Brain microvascular endothelial cell (primary cell): ENCODE results near the gene THBS3.

ENCODE experiments used
- DNase-seq: peaks from one replicate; pipeline ENCODE4 v3.0.0-alpha.2; 2020
- H3K27ac ChIP-seq: fragments of 250-450 bp; sonication (Bioruptor Pico); 2 replicates; pipeline ENCODE4 v1.5.1; 2020; ENCODE audit warnings: mild to moderate bottlenecking, moderate library complexity
- H3K27me3 ChIP-seq: fragments of 250-450 bp; sonication (Bioruptor Pico); replicated peaks from 2 replicates; pipeline ENCODE4 v1.5.1; 2020; ENCODE audit warnings: mild to moderate bottlenecking
- H3K36me3 ChIP-seq: fragments of 250-450 bp; sonication (Bioruptor Pico); replicated peaks from 2 replicates; pipeline ENCODE4 v1.5.1; 2020; ENCODE audit warnings: mild to moderate bottlenecking
- H3K4me3 ChIP-seq: 2 replicates; pipeline ENCODE4 v1.5.1; 2011; ENCODE audit warnings: low read depth, mild to moderate bottlenecking, control low read depth, low read length, moderate library complexity
- in situ Hi-C: cut with HindIII; loops from 2 replicates; pipeline ENCODE4 v1.10.0; 2017; ENCODE audit warnings: low sequenced_read_pairs, low pct_ligation_motif_present
- TF ChIP-seq, protein P1 (sequence below): IDR thresholded peaks from 2 replicates; pipeline ENCODE4 v1.5.1; 2011; ENCODE audit warnings: low read depth, mild to moderate bottlenecking, moderate library complexity, low read length, control low read depth, inconsistent platforms; ENCODE audit errors: missing control alignments

THBS3 gene

DNA sequence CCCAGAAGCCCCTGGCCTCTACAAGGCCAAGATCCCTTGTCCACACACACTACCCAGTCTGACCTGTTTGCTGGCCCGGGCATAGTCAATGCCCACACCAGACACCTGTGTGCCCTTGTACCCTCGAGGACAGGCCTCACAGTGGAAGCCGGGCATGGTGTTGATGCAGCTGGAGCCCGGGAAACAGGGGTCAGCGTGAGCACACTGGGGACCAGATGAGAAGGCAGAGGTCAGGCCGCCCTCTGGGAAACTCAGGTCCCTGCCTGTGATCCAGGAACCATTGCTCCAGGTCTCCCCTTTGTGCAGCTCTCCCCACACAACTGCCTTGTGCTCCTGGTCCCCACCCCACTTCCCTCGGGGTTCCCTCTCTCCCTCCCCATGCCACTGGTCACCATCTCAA is 5.5 kb downstream of the THBS3 start:
- Histone ChIP-seq H3K36me3 (peaks cover 7% of the 10 kb centered on the region), H3K27ac (no peak overlapping the region), H3K4me3 (no peak overlapping the region), H3K27me3 (no peaks in the 10 kb centered on the region)
- in situ Hi-C loops, result no loop called here
- DNase-seq, result no peak
- TF ChIP-seq, protein P1, sequence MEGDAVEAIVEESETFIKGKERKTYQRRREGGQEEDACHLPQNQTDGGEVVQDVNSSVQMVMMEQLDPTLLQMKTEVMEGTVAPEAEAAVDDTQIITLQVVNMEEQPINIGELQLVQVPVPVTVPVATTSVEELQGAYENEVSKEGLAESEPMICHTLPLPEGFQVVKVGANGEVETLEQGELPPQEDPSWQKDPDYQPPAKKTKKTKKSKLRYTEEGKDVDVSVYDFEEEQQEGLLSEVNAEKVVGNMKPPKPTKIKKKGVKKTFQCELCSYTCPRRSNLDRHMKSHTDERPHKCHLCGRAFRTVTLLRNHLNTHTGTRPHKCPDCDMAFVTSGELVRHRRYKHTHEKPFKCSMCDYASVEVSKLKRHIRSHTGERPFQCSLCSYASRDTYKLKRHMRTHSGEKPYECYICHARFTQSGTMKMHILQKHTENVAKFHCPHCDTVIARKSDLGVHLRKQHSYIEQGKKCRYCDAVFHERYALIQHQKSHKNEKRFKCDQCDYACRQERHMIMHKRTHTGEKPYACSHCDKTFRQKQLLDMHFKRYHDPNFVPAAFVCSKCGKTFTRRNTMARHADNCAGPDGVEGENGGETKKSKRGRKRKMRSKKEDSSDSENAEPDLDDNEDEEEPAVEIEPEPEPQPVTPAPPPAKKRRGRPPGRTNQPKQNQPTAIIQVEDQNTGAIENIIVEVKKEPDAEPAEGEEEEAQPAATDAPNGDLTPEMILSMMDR, result no peak

DNA sequence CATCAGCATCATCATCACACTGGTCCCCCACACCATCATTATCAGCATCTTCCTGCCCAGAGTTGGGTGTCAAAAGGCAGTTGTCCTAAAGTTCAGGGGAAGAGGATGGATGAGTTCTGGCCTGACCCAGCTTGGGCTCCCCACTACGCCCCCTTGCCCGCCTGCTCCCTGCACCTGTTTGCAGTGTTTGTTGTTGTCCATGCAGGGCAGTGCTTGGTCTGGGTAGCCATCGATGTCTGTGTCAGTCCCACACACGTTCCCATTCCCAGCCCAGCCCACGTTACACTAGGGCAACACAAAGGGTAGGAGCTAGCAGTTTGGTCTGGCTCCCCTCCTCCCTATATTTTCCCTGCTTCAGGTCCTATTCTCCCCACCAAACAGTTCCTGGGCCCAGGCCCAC is 6.8 kb downstream of the THBS3 start:
- TF ChIP-seq, protein P1, result no peak
- Histone ChIP-seq H3K27me3 (no peaks in the 10 kb centered on the region), H3K36me3 (peaks cover 10% of the 10 kb centered on the region), H3K4me3 (no peak overlapping the region), H3K27ac (no peak overlapping the region)
- no peak for DNase-seq
- in situ Hi-C loops, result no loop called here

- TF ChIP-seq, protein P1, result no peak
- peaks cover 10% of the 10 kb centered on the region for H3K36me3 ChIP-seq
- in situ Hi-C loops, result no loop called here
- H3K27ac ChIP-seq, result no peak overlapping the region
- H3K4me3 ChIP-seq, result no peak overlapping the region
- DNase-seq, result no peak
- H3K27me3 ChIP-seq, result no peaks in the 10 kb centered on the region
Observed at GRCh38 chr1:155199792-155200191, 7.9 kb downstream of the THBS3 start.

DNA sequence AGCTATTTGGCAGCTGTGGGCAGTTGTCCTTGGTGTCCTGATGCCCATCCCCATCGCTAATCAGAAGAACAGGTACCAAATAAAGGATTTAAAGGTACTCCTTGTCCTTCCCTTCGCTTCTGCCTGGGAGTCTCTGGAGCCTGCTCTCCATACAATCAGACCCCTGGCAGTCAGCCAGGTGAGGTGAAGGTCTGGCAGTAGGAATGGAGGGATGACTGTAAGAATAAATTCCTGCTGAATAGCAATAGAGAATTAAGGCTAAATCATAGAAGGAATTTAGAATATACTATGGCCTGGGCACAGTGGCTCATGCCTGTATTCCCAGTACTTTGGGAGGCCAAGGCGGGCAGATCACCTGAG is 9.2 kb downstream of the THBS3 start:
- Histone ChIP-seq H3K36me3 (peaks cover 10% of the 10 kb centered on the region), H3K27ac (no peak overlapping the region), H3K4me3 (no peak overlapping the region), H3K27me3 (no peaks in the 10 kb centered on the region)
- DNase-seq, result no peak
- in situ Hi-C loops, result no loop called here
- TF ChIP-seq, protein P1, result no peak

- DNase-seq, result no peak
- no peak overlapping the region for H3K4me3 ChIP-seq
- peaks cover 10% of the 10 kb centered on the region for H3K36me3 ChIP-seq
- TF ChIP-seq, protein P1, result no peak
- no peaks in the 10 kb centered on the region for H3K27me3 ChIP-seq
- H3K27ac ChIP-seq, result no peak overlapping the region
- in situ Hi-C loops, result no loop called here
Observed at GRCh38 chr1:155197901-155198546, 9.7 kb downstream of the THBS3 start.

DNA sequence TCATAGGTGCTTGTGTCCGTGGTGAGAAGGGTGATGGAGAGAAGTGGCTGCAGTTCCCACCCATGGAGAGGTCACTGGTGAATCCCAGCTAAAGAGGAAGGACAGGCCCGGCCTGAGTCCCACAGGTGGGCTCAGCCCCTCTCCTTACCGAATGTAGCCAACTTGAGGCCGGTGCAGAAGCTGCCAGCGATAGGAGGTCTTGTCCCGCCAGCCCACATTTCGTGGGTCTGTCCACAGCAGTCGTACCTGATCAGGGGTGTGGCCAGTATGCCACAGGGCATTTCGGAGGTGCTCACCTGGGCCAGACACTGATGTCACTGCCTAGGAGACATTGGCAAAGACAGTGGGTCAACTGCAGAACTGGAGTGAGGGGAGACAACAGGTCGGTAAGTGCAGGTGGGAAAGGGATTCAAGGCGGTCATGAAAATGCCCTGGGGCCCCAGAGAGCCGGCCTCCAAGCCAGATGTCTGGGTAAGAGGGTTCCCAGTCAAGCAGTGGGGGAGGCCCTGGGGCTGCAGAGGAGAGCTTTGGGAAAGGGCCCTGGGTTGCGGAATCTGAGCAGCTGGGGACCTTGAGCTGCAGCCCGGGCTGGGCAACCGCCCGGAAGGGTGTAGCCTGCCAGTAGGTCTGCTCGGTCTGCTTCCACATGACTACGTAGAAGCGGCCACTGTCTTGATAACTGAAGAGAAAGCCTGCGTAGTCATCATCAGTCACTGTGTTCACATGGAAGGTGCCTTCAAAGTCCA is 10.6 kb downstream of the THBS3 start:
- Histone ChIP-seq H3K36me3 (peaks cover 10% of the 10 kb centered on the region), H3K27ac (no peak overlapping the region), H3K27me3 (no peaks in the 10 kb centered on the region), H3K4me3 (no peak overlapping the region)
- TF ChIP-seq, protein P1, result no peak
- in situ Hi-C loops, result no loop called here
- DNase-seq, result no peak
